Measurements from ENCODE around the gene SMIM5. TPM values are rescaled to one million over a fixed set of nuclear protein-coding genes. Genes with fewer than 3 reads are reported as not detected.
A peak's percentile ranks its signal among the peaks of the same experiment; 100 is the strongest.

The SMIM5 gene
- total and polyA plus RNA-seq, 2 of the 13 experiments (the other 11 are each of a cell fraction or from before 2014, with no cell fraction given): not detected

GRCh38 chr17:75666959-75667790 is 33.9 kb downstream of the SMIM5 start, which contains the start of the genes RECQL5 and SAP30BP (continued):
- TF ChIP-seq SMARCE1 (IDR thresholded peaks at IDR 0.05; ENCODE audit: borderline replicate concordance) (no peak), ZNF790 (CRISPR knock-in tag; IDR thresholded peaks at IDR 0.05; ENCODE audit: borderline replicate concordance) (peak; percentile 63; the same call in 1 of the 2 replicates), ZNF225 (CRISPR knock-in tag; IDR thresholded peaks at IDR 0.05) (peak; percentile 24; the same call in 1 of the 2 replicates), PLRG1 (conservative IDR thresholded peaks at IDR 0.05) (no peak), E2F2 (CRISPR knock-in tag; IDR thresholded peaks at IDR 0.05; ENCODE audit: borderline replicate concordance) (no peak; the same call in 1 of the 2 replicates), ZNF329 (CRISPR knock-in tag; IDR thresholded peaks at IDR 0.05; ENCODE audit: low read depth) (0 out of 2 replicates have a peak, but pooled peaks have one; percentile 23), ZNF556 (CRISPR knock-in tag; IDR thresholded peaks at IDR 0.05; ENCODE audit: borderline replicate concordance) (peak; percentile 94; the same call in 1 of the 2 replicates), ZNF331 (CRISPR knock-in tag; IDR thresholded peaks at IDR 0.05) (peak; percentile 16; the same call in 1 of the 2 replicates), GPN1 (CRISPR knock-in tag; IDR thresholded peaks at IDR 0.05; ENCODE audit: borderline replicate concordance) (no peak), ZNF224 (CRISPR knock-in tag; IDR thresholded peaks at IDR 0.05) (0 out of 2 replicates have a peak, but pooled peaks have one; percentile 86), ZNF800 (CRISPR knock-in tag; IDR thresholded peaks at IDR 0.05) (no peak), NBN (conservative IDR thresholded peaks at IDR 0.05) (no peak), USF2 (IDR thresholded peaks at IDR 0.05; ENCODE audit: low read depth, low read length) (no peak), USF2 (CRISPR knock-in tag; IDR thresholded peaks at IDR 0.05; ENCODE audit: borderline replicate concordance) (0 out of 2 replicates have a peak, but pooled peaks have one; percentile 32), FIP1L1 (IDR thresholded peaks at IDR 0.05; ENCODE audit: borderline replicate concordance, insufficient read depth, low read depth, low read length) (0 out of 2 replicates have a peak, but pooled peaks have one; percentile 22), MATR3 (CRISPR knock-in tag; IDR thresholded peaks at IDR 0.05) (no peak), ARID3A (IDR thresholded peaks at IDR 0.05; ENCODE audit: low read depth, low read length) (no peak; the same call in 1 of the 2 replicates), FOSL2 (CRISPR knock-in tag; IDR thresholded peaks at IDR 0.05) (peak; percentile 74), TSC22D2 (CRISPR knock-in tag; IDR thresholded peaks at IDR 0.05; ENCODE audit: borderline replicate concordance) (no peak), ZBTB7A (CRISPR knock-in tag; IDR thresholded peaks at IDR 0.05) (peak; percentile 87; the same call in 1 of the 2 replicates), ZNF44 (CRISPR knock-in tag; IDR thresholded peaks at IDR 0.05) (peak; percentile 97), ZFP1 (CRISPR knock-in tag; IDR thresholded peaks at IDR 0.05) (peak; percentile 39; the same call in 1 of the 2 replicates), ZNF282 (IDR thresholded peaks at IDR 0.05; ENCODE audit: partially characterized antibody) (no peak)

Measured in HepG2 (cell line).